NCI-H82 treated with DMSO at 0.1 percent for 48 hours (cell line): Measurements from ENCODE around the gene GOLGA8A.
"Not testable (repeated sequence)": the region's sequence is repeated elsewhere in the genome, so short reads cannot be mapped to it uniquely, and the experiment has no call there.

Experiments used
- DNase-seq: peaks from one replicate; lab custom pipeline; 2025; ENCODE audit not compliant: unreplicated experiment; lab: John Stamatoyannopoulos, UW

The GOLGA8A gene

DNA sequence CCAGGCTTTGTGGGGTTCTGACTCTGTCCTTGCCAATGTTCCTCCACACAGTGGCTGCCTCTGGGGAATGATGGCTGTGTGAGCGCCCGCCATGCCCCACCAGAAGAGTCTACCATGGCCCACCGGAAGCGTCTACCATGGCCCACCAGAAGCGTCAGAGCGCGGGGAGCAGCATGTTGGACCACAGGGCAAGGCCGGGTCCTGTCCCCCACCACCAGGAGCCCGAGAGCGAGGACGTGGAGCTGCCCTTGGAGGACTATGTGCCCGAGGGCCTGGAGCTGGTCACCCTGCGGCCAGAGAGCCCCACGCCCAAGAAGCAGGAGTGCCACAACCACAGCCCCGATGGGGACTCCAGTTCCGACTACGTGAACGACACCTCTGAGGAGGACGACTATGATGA lies 28.1 kb downstream of the GOLGA8A start:
- DNase-seq = not testable (repeated sequence)

DNA sequence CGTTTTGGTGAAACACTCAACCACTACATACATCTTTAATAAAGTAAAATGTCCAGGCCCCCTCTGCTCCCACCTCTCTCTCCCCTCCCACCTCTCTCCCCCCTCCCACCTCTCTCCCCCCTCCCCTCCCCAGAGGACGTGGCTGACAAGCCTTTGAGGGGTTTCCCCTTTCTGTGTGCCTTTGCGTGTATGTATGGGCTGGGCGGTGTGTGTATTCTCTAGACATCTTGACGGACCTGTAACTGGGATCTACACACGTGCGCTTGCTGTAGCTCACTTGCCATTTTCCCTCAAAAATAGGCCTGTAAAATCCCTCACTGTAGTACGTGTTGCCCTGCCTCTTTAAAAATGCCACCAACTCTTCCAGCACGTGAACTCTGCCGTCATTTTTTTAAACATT lies 28.6 kb downstream of the GOLGA8A start:
- not testable (repeated sequence) for DNase-seq

DNA sequence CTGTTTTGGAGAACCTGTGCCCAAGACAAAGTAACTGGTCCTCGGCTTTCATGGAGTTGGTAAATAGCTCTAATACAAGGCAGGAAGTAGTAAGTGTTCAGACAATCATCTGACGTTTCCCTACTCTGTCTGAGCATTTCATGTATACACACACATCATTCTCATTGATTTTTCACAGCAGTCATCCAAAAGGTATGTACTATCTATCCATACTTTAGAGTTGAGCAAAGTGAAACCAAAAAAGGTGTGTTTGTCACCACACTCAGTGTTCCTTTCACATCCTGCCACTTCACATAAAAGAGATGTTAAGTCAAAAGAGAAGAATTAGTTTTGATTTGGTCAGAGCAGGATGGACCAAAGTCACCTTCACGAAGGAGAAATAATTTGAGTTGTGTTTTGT lies 33.7 kb downstream of the GOLGA8A start:
- not testable (repeated sequence) for DNase-seq

DNA sequence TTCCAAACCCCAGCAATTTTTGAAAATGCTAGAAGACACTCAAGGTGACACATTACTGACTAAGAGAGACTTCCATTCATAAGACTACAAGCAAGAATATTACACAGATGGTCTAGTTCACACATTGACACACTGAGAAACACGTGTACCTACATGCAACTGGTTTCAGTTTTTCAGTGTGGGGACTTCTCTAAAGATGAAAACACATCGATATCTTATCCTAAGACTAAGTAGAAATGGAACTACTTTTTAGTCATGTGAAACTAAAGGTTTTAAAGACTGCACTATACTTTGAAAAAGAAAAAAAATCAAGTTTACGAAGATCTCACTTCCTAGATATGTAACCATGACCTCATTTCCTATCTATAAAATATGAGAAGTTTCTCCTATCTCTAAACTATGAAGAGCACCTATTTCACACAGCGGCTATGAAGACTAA lies 34.4 kb downstream of the GOLGA8A start:
- not testable (repeated sequence) for DNase-seq

DNA sequence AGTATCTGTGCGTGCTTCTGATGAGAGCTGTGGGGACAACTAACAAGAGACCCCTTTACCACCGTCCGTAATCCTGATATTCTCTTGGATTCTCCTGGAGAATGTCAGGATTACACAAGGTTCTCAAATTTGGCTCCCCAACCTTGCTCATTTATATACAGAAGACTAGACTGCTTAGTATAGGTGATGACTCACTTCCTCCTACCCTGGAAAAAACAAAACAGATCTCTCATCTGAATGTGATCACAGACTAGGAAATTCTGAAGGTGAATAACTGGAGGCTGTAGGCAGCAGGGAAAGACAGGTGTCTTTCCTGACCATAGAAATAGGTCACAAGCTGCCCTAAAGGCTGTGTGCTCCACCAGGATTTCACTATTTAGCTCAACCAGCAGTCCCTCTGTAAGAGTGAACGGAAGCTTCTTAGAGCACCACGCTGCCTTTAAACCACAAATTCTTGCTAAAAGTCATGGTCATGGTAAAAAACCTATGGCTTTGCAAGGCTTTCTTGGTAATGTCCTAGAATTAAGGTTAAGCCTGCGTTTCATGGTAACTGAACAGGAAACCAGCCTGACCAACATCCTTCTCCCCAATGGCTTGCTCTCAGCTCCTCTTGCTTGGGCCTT lies 39.9 kb downstream of the GOLGA8A start:
- DNase-seq = not testable (repeated sequence)

DNA sequence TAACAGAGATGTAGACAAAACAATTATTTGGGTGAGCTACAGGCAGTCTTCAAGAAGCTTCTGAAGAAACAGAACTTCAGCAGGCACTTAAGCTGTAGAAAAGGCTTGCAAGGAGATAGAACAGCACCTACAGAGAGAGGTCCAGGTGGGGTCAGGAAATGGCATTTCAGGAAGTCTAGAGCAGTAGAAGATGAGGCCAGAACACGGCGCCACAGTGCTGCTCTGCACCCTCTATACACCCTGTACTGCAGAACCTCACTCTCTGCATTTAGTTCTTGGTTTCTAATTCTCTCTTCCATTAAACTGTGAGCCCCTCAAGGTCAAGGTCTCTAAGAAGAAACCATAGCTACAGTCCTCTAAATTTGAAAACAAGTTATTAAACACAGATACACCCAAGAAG lies 44.6 kb downstream of the GOLGA8A start:
- not testable (repeated sequence) for DNase-seq

DNA sequence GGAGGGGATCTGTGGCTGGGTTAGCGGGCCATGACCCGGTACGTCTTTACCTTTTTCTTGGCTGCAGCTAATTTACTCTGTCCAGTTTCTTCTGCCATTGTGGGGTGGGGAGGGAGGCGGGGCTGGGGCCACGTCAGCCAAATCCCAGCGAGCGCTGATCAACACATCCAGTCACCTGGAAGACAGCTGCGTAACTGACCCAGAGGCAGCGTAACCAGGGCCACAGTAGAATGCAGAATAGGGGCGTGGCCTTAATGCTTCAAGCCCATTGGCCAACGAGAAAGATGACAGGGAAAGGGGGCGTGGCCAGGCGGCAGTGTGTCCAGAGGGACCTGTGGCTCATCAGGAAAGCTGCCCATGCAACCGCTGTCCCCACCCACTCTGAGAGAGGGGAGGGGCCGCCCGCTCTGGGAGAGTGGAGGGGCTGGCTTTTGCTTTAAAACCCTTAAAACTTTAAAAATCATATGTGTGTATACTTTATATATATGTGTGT lies 48.0 kb downstream of the GOLGA8A start:
- not testable (repeated sequence) for DNase-seq
